Measurements from ENCODE around the gene CAMK1D. TPM values are rescaled to one million over a fixed set of nuclear protein-coding genes. Genes with fewer than 3 reads are reported as not detected.

Gene CAMK1D
- total RNA-seq, 2 experiments from 2014 or later, result 19.0 to 25.6 TPM

GRCh38 chr10:12502526-12503274, 153.4 kb downstream of the CAMK1D start:
- intact Hi-C loops (cut with micrococcal nuclease; ENCODE audit: unreplicated experiment), result no loop called here
- 0 out of 2 replicates have a peak, but pooled peaks cover 2% of the 10 kb centered on the region for H3K36me3 ChIP-seq (ENCODE audit: insufficient read depth, low read length)
- ChIA-PET POLR2A (no interaction called here), CTCF (ENCODE audit: unreplicated experiment) (no interaction called here)
- H4K20me1 ChIP-seq (ENCODE audit: insufficient read depth, low read length), result no peaks in the 10 kb centered on the region
- no peaks in the 10 kb centered on the region for H3K9me2 ChIP-seq (ENCODE audit: insufficient read depth, low read length)
- H2AFZ ChIP-seq (ENCODE audit: low read length), result no peak overlapping the region
- BruUV-seq (replicated peaks), result no TSS peak
- H3K9me3 ChIP-seq (ENCODE audit: low read length), result no peaks in the 10 kb centered on the region
- TF ChIP-seq CTCF (conservative IDR thresholded peaks at IDR 0.05; ENCODE audit: low read length), result no peak
- no peak for TF ChIP-seq EZH2phosphoT487 (IDR thresholded peaks at IDR 0.05; ENCODE audit: borderline replicate concordance, low read depth, low read length)
- no peak overlapping the region for H3K4me3 ChIP-seq (ENCODE audit: low read depth, low read length, poor library complexity, severe bottlenecking)
- no peaks in the 10 kb centered on the region for H3K79me2 ChIP-seq (ENCODE audit: insufficient read depth, low read depth, low read length)
- DNase-seq (ENCODE audit: low spot score), result no peak
- H3K27ac ChIP-seq (ENCODE audit: low read depth, low read length, poor library complexity, severe bottlenecking), result no peak overlapping the region
- no peaks in the 10 kb centered on the region for H3K4me1 ChIP-seq (ENCODE audit: insufficient read depth, low read length, poor library complexity, severe bottlenecking)
- no peak overlapping the region for H3K4me2 ChIP-seq (ENCODE audit: low read length)

GRCh38 chr10:12503311-12503710, 154.0 kb downstream of the CAMK1D start:
- no peak for TF ChIP-seq EZH2phosphoT487 (IDR thresholded peaks at IDR 0.05; ENCODE audit: borderline replicate concordance, low read depth, low read length)
- no peak for TF ChIP-seq CTCF (conservative IDR thresholded peaks at IDR 0.05; ENCODE audit: low read length)
- H3K9me2 ChIP-seq (ENCODE audit: insufficient read depth, low read length), result no peaks in the 10 kb centered on the region
- POLR2A ChIA-PET, result no interaction called here
- no peak overlapping the region for H3K4me2 ChIP-seq (ENCODE audit: low read length)
- no TSS peak for BruUV-seq (replicated peaks)
- intact Hi-C loops (cut with micrococcal nuclease; ENCODE audit: unreplicated experiment), result no loop called here
- H2AFZ ChIP-seq (ENCODE audit: low read length), result no peak overlapping the region
- H3K4me3 ChIP-seq (ENCODE audit: low read depth, low read length, poor library complexity, severe bottlenecking), result no peak overlapping the region
- DNase-seq (ENCODE audit: low spot score), result no peak
- H3K9me3 ChIP-seq (ENCODE audit: low read length), result no peaks in the 10 kb centered on the region
- 0 out of 2 replicates have a peak, but pooled peaks cover 8% of the 10 kb centered on the region for H3K36me3 ChIP-seq (ENCODE audit: insufficient read depth, low read length)
- H3K4me1 ChIP-seq (ENCODE audit: insufficient read depth, low read length, poor library complexity, severe bottlenecking), result no peaks in the 10 kb centered on the region
- CTCF ChIA-PET (ENCODE audit: unreplicated experiment), result no interaction called here
- H3K79me2 ChIP-seq (ENCODE audit: insufficient read depth, low read depth, low read length), result no peaks in the 10 kb centered on the region
- no peaks in the 10 kb centered on the region for H4K20me1 ChIP-seq (ENCODE audit: insufficient read depth, low read length)
- no peak overlapping the region for H3K27ac ChIP-seq (ENCODE audit: low read depth, low read length, poor library complexity, severe bottlenecking)

GRCh38 chr10:12504176-12504575, 154.8 kb downstream of the CAMK1D start:
- H3K79me2 ChIP-seq (ENCODE audit: insufficient read depth, low read depth, low read length), result no peaks in the 10 kb centered on the region
- no peak for TF ChIP-seq CTCF (conservative IDR thresholded peaks at IDR 0.05; ENCODE audit: low read length)
- TF ChIP-seq EZH2phosphoT487 (IDR thresholded peaks at IDR 0.05; ENCODE audit: borderline replicate concordance, low read depth, low read length), result no peak
- intact Hi-C loops (cut with micrococcal nuclease; ENCODE audit: unreplicated experiment), result no loop called here
- H3K4me1 ChIP-seq (ENCODE audit: insufficient read depth, low read length, poor library complexity, severe bottlenecking), result no peaks in the 10 kb centered on the region
- no peak overlapping the region for H3K27ac ChIP-seq (ENCODE audit: low read depth, low read length, poor library complexity, severe bottlenecking)
- DNase-seq (ENCODE audit: low spot score), result no peak
- ChIA-PET POLR2A (no interaction called here), CTCF (ENCODE audit: unreplicated experiment) (no interaction called here)
- no peak overlapping the region for H3K4me2 ChIP-seq (ENCODE audit: low read length)
- H4K20me1 ChIP-seq (ENCODE audit: insufficient read depth, low read length), result no peaks in the 10 kb centered on the region
- 0 out of 2 replicates have a peak, but pooled peaks cover 8% of the 10 kb centered on the region for H3K36me3 ChIP-seq (ENCODE audit: insufficient read depth, low read length)
- no peak overlapping the region for H3K4me3 ChIP-seq (ENCODE audit: low read depth, low read length, poor library complexity, severe bottlenecking)
- no peak overlapping the region for H2AFZ ChIP-seq (ENCODE audit: low read length)
- H3K9me2 ChIP-seq (ENCODE audit: insufficient read depth, low read length), result no peaks in the 10 kb centered on the region
- no TSS peak for BruUV-seq (replicated peaks)
- no peaks in the 10 kb centered on the region for H3K9me3 ChIP-seq (ENCODE audit: low read length)

Measured in OCI-LY7 (cell line).